ENCODE results near the gene KIAA1217. TPM values are rescaled to one million over a fixed set of nuclear protein-coding genes. Genes with fewer than 3 reads are reported as not detected.

Gene KIAA1217
- total RNA-seq, 1 experiment from 2014 or later, result 18.6 TPM

DNA sequence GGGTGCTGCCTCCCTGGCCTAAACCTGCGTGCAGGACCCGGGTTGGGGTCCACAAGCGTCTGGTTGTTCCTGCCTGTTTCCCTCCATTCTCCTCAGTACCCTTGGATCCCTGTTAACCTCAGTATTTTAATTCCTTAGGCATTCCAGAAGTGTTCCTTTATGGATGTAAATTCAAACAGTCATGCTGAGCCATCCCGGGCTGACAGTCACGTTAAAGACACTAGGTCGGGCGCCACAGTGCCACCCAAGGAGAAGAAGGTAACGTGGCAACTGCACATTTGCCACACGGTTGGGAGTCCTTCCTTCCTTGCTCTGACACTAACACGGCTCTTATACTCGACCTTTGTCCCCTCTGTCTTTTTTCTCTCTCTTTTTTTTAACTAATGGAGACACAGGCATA lies 327.7 kb downstream of the KIAA1217 start:
- H3K79me1 ChIP-seq (ENCODE audit: insufficient read depth, low read depth, low read length, poor library complexity, severe bottlenecking), result no peaks in the 10 kb centered on the region
- no peaks in the 10 kb centered on the region for H3K4me1 ChIP-seq (ENCODE audit: insufficient read depth, low read length)
- H2BK120ac ChIP-seq (ENCODE audit: low read depth, low read length, poor library complexity, severe bottlenecking), result no peak overlapping the region
- no peak overlapping the region for H2AK5ac ChIP-seq (ENCODE audit: insufficient read length, low read length)
- H4K8ac ChIP-seq (replicated peaks; ENCODE audit: insufficient read length, low read depth, low read length), result no peak overlapping the region
- H4K91ac ChIP-seq (ENCODE audit: insufficient read length, low read depth, low read length), result no peak overlapping the region
- H3K4me3 Mint-ChIP-seq, result no peak overlapping the region
- no peak for DNase-seq
- H3K4me1 Mint-ChIP-seq, result no peaks in the 10 kb centered on the region
- no peak overlapping the region for H3K27ac Mint-ChIP-seq
- no peak overlapping the region for H2BK12ac ChIP-seq (ENCODE audit: insufficient read length, low read depth, low read length)
- H3K4me2 ChIP-seq (ENCODE audit: insufficient read depth, insufficient read length, low read length), result no peak overlapping the region
- no peak overlapping the region for H3K23ac ChIP-seq (ENCODE audit: insufficient read length, low read depth, low read length)
- no peak overlapping the region for H3K14ac ChIP-seq (ENCODE audit: insufficient read depth, low read length)
- H3K27ac ChIP-seq (ENCODE audit: insufficient read length, low read depth, low read length), result no peak overlapping the region
- H2BK5ac ChIP-seq (ENCODE audit: insufficient read length, low read length), result no peak overlapping the region
- no peak overlapping the region for H3T11ph ChIP-seq (ENCODE audit: low read length)
- no peak for TF ChIP-seq CTCF (conservative IDR thresholded peaks at IDR 0.05)
- no peaks in the 10 kb centered on the region for H3K79me2 ChIP-seq (ENCODE audit: insufficient read depth, low read length)
- H3K23me2 ChIP-seq (ENCODE audit: insufficient read length, low read depth, low read length, poor library complexity, severe bottlenecking), result no peaks in the 10 kb centered on the region
- H4K20me1 ChIP-seq (ENCODE audit: control insufficient read depth, insufficient read depth, insufficient read length), result no peaks in the 10 kb centered on the region
- peaks cover 4 to 42% (median 40%) of the 10 kb centered on the region in 3 experiments for H3K36me3 Mint-ChIP-seq (ENCODE audit: insufficient read depth in 1 of 3, low read depth in 3 of 3)
- H3K27me3 Mint-ChIP-seq (ENCODE audit: low read depth), result no peaks in the 10 kb centered on the region
- no peaks in the 10 kb centered on the region for H3K27me3 ChIP-seq (ENCODE audit: insufficient read depth, low read length)
- no peak overlapping the region for H2BK20ac ChIP-seq (ENCODE audit: low read depth, low read length, poor library complexity, severe bottlenecking)
- no peak overlapping the region for H3K56ac ChIP-seq (ENCODE audit: insufficient read length, low read depth, low read length)
- no peak overlapping the region for H2BK15ac ChIP-seq (ENCODE audit: low read depth, low read length)
- H3K9me3 ChIP-seq (ENCODE audit: control insufficient read depth, low read depth, low read length), result no peaks in the 10 kb centered on the region
- no peak overlapping the region for H4K5ac ChIP-seq (ENCODE audit: insufficient read length, low read depth, low read length)
- no peak overlapping the region for H3K18ac ChIP-seq (ENCODE audit: insufficient read length, low read depth, low read length)
- H3K9me3 Mint-ChIP-seq, result no peaks in the 10 kb centered on the region
- no CpG with 5 or more reads among the region's 11 CpGs for WGBS (ENCODE audit: extremely low coverage, insufficient read length, low lambda C conversion rate)
- H2AFZ ChIP-seq (ENCODE audit: low read length), result no peak overlapping the region
- no peak overlapping the region for H3K9ac ChIP-seq (ENCODE audit: extremely low read depth, insufficient read length, low read length)
- H3K4ac ChIP-seq (ENCODE audit: low read depth, low read length), result no peak overlapping the region

All from H9 (cell line).